ENCODE data around the gene APBB2. TPM values are rescaled to one million over a fixed set of nuclear protein-coding genes. Genes with fewer than 3 reads are reported as not detected.

The APBB2 gene
- total RNA-seq, 4 donors from 2014 or later: 51.7 to 75.9 (median 71.1) TPM

DNA sequence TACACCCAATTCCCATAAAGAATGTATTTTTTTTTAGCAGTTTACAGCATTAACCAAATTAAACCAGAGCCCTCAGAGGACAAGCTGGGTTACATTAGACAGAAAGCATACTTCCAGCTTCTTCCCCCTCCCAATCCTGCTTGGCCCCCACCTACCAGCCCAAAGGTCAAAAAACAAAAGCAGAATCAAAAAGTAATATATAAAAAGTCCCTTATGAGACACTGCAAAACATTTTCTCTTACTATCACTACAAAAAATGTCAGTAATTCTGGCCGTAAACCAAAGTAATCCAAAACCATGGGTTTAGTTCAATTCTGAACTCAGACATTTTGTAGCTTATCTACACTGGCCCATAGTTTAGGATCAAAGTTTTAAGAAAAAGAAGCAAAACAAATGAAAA is 38.0 kb downstream of the APBB2 start:
- no peak for DNase-seq (ENCODE audit: extremely low spot score)
- Histone ChIP-seq H3K27me3 (no peaks in the 10 kb centered on the region), H3K9me3 (no peaks in the 10 kb centered on the region), H3K36me3 (no peaks in the 10 kb centered on the region), H3K4me1 (peaks cover 20 to 44% (median 41%) of the 10 kb centered on the region in 4 donors), H3K27ac (replicated peaks in 1 of 4) (no peak overlapping the region), H3K4me3 (no peak overlapping the region)
- 59% methylated on average over 1 of the region's 1 CpG for WGBS
- no peak for TF ChIP-seq EP300 (IDR thresholded peaks at IDR 0.05)
- TF ChIP-seq POLR2AphosphoS5 (IDR thresholded peaks at IDR 0.05): no peak
- TF ChIP-seq POLR2A (IDR thresholded peaks at IDR 0.05; ENCODE audit: low read depth): no peak
- TF ChIP-seq, protein P1, sequence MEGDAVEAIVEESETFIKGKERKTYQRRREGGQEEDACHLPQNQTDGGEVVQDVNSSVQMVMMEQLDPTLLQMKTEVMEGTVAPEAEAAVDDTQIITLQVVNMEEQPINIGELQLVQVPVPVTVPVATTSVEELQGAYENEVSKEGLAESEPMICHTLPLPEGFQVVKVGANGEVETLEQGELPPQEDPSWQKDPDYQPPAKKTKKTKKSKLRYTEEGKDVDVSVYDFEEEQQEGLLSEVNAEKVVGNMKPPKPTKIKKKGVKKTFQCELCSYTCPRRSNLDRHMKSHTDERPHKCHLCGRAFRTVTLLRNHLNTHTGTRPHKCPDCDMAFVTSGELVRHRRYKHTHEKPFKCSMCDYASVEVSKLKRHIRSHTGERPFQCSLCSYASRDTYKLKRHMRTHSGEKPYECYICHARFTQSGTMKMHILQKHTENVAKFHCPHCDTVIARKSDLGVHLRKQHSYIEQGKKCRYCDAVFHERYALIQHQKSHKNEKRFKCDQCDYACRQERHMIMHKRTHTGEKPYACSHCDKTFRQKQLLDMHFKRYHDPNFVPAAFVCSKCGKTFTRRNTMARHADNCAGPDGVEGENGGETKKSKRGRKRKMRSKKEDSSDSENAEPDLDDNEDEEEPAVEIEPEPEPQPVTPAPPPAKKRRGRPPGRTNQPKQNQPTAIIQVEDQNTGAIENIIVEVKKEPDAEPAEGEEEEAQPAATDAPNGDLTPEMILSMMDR (IDR thresholded peaks at IDR 0.05): no peak
- intact Hi-C loops (cut with DNase I): no loop called here

DNA sequence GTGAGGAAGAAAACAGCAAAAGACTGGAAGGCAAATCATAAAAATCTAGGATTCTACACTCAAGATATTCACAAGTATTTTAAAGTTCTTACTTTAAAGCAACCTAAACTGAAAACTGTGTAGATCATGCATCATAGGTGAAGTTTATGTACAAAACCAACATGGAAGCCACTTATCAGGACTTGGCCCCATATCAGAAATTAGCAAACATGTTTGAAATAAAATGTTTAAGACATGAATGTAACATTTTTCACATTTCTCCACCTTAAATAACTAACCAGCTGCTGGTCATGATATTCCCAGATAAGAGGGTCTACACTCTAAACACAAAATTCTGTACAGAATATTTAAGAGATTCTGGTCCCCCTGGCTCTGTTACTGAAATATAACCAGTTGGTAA is 38.5 kb downstream of the APBB2 start:
- no peak for TF ChIP-seq EP300 (IDR thresholded peaks at IDR 0.05)
- TF ChIP-seq, protein P1 (IDR thresholded peaks at IDR 0.05): no peak
- no peak for TF ChIP-seq POLR2A (IDR thresholded peaks at IDR 0.05; ENCODE audit: low read depth)
- TF ChIP-seq POLR2AphosphoS5 (IDR thresholded peaks at IDR 0.05): no peak
- H3K27ac ChIP-seq (replicated peaks in 1 of 4): no peak overlapping the region
- no peak overlapping the region for H3K4me3 ChIP-seq
- no peak for DNase-seq (ENCODE audit: extremely low spot score)
- H3K4me1 ChIP-seq: peaks cover 20 to 48% (median 41%) of the 10 kb centered on the region in 4 donors
- no peaks in the 10 kb centered on the region for H3K36me3 ChIP-seq
- intact Hi-C loops (cut with DNase I): no loop called here
- no peaks in the 10 kb centered on the region for H3K9me3 ChIP-seq
- H3K27me3 ChIP-seq: no peaks in the 10 kb centered on the region

DNA sequence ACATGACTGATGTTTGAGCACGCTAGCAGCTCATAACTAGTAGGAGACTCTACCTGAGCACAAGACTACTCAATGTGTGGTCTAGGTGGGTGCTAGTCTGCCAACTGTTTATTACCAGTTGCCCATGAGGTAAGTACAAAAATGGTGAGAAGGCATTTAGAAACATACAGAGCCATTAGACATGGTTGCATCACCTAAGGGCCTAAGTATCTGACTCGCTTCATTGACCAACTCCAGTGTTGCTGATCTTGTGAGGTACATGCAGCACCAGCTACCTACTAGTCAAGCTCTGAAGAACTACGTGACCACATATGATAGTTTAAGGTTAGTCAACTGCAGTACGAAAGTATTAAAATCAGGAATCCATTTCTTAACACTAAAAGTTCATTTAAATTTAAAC is 39.9 kb downstream of the APBB2 start:
- Histone ChIP-seq H3K4me3 (no peak overlapping the region), H3K27me3 (no peaks in the 10 kb centered on the region), H3K9me3 (no peaks in the 10 kb centered on the region), H3K4me1 (peaks cover 20 to 41% (median 39%) of the 10 kb centered on the region in 4 donors), H3K36me3 (no peaks in the 10 kb centered on the region), H3K27ac (replicated peaks in 1 of 4) (no peak overlapping the region)
- DNase-seq (ENCODE audit: extremely low spot score): no peak
- TF ChIP-seq, protein P1 (IDR thresholded peaks at IDR 0.05): no peak
- TF ChIP-seq POLR2A (IDR thresholded peaks at IDR 0.05; ENCODE audit: low read depth): no peak
- no peak for TF ChIP-seq EP300 (IDR thresholded peaks at IDR 0.05)
- no peak for TF ChIP-seq POLR2AphosphoS5 (IDR thresholded peaks at IDR 0.05)
- intact Hi-C loops (cut with DNase I): no loop called here
- 98% methylated on average over 4 of the region's 4 CpGs for WGBS

DNA sequence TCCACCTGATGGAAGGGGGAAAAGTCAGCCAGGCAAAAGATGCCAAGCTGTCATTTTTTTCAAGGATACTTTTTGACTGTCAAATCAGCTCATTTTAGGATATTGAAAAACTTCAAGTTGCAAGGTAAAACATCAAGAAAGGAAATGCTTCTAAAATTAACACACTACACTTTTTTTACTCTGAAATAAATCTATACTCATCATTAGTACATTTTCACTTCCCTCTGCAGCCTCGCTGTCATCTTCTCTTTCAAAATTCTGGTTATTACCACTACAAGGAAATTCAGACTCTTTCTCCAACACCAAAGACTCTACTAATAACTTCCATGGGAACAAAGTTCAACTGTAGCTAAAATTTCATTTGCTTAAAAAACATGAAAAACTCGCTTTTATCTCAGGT is 41.6 kb downstream of the APBB2 start:
- intact Hi-C loops (cut with DNase I): no loop called here
- no peaks in the 10 kb centered on the region for H3K27me3 ChIP-seq
- H3K4me3 ChIP-seq: no peak overlapping the region
- no peak for TF ChIP-seq POLR2A (IDR thresholded peaks at IDR 0.05; ENCODE audit: low read depth)
- TF ChIP-seq EP300 (IDR thresholded peaks at IDR 0.05): no peak
- TF ChIP-seq POLR2AphosphoS5 (IDR thresholded peaks at IDR 0.05): no peak
- TF ChIP-seq, protein P1 (IDR thresholded peaks at IDR 0.05): no peak
- H3K9me3 ChIP-seq: no peaks in the 10 kb centered on the region
- DNase-seq (ENCODE audit: extremely low spot score): no peak
- H3K36me3 ChIP-seq: no peaks in the 10 kb centered on the region
- peaks cover 10 to 29% (median 23%) of the 10 kb centered on the region in 4 donors for H3K4me1 ChIP-seq
- WGBS: 86% methylated on average over 2 of the region's 2 CpGs
- no peak overlapping the region for H3K27ac ChIP-seq (replicated peaks in 1 of 4)

DNA sequence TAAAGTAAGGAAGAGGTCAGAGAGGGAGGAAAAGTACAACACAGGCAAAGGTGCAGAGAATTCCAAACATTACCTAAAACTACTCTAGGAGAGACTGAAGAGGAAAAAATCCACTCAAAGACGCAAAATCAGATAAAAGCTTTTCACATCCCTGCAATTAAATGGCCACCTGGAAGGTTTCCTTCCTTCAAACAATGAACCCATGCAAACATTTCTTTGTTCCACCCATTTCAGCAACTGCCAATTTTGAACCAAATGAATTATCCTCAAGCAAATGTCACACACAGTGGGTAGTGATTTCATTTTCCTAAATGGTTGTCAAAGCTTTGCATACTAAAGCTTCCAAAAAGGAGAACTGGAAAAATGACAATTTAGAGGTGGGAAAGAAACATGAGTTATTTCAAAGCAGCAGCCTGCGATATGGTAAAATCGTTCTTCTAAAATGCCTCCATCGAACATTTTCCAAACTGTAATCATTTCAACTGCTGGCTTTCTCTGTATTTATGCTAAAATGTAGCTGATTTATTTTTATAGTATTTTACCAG is 45.0 kb downstream of the APBB2 start:
- Histone ChIP-seq H3K27me3 (no peaks in the 10 kb centered on the region), H3K9me3 (no peaks in the 10 kb centered on the region), H3K4me1 (peaks cover 0 to 8% (median 2%) of the 10 kb centered on the region in 4 donors), H3K36me3 (no peaks in the 10 kb centered on the region), H3K27ac (replicated peaks in 1 of 4) (no peak overlapping the region), H3K4me3 (no peak overlapping the region)
- TF ChIP-seq EP300 (IDR thresholded peaks at IDR 0.05): no peak
- TF ChIP-seq POLR2A (IDR thresholded peaks at IDR 0.05; ENCODE audit: low read depth): no peak
- TF ChIP-seq, protein P1 (IDR thresholded peaks at IDR 0.05): no peak
- TF ChIP-seq POLR2AphosphoS5 (IDR thresholded peaks at IDR 0.05): no peak
- no peak for DNase-seq (ENCODE audit: extremely low spot score)
- intact Hi-C loops (cut with DNase I): no loop called here
- WGBS: 69% methylated on average over 4 of the region's 4 CpGs

Data from esophagus muscularis mucosa (tissue), 4 donors.